ENCODE data around the gene SLC6A1. TPM values are rescaled to one million over a fixed set of nuclear protein-coding genes. Genes with fewer than 3 reads are reported as not detected.
"Not testable (repeated sequence)": the region's sequence is repeated elsewhere in the genome, so short reads cannot be mapped to it uniquely, and the experiment has no call there.

The SLC6A1 gene
- total RNA-seq, 1 donor from 2014 or later = 7.5 TPM

DNA sequence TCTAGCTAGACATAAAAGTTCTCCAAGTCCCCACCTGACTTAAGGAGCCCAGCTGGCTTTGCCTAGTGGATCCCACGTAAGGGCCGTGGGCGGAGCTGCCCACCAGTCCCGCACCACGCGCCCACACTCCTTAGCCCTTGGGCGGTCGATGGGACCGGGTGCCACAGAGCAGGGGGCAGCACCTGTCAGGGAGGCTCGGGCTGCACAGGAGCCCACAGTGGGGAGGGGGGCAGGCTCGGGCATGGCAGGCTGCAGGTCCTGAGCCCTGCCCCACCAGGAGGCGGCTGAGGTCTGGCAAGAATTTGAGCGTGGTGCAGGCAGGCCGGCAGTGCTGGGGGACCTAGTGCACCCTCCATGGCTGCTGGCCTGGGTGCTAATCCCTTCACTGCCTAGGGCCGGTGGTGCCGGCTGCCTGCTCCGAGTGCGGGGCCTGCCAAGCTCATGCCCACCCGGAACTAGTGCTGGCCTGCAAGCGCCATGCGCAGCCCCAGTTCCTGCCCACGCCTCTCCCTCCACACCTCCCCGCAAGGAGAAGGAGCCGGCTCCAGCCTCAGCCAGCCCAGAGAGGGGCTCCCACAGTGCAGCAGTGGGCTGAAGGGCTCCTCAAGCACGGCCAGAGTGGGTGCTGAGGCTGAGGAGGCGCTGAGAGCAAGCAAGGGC, 78.7 kb downstream of the SLC6A1 start:
- H3K36me3 Mint-ChIP-seq (ENCODE audit: low read depth, unreplicated experiment) = peaks cover 5% of the 10 kb centered on the region
- no peak for DNase-seq (ENCODE audit: low spot score)
- H3K4me3 Mint-ChIP-seq (ENCODE audit: unreplicated experiment) = no peak overlapping the region
- H3K27ac Mint-ChIP-seq (ENCODE audit: unreplicated experiment) = no peak overlapping the region
- TF ChIP-seq, protein P1, sequence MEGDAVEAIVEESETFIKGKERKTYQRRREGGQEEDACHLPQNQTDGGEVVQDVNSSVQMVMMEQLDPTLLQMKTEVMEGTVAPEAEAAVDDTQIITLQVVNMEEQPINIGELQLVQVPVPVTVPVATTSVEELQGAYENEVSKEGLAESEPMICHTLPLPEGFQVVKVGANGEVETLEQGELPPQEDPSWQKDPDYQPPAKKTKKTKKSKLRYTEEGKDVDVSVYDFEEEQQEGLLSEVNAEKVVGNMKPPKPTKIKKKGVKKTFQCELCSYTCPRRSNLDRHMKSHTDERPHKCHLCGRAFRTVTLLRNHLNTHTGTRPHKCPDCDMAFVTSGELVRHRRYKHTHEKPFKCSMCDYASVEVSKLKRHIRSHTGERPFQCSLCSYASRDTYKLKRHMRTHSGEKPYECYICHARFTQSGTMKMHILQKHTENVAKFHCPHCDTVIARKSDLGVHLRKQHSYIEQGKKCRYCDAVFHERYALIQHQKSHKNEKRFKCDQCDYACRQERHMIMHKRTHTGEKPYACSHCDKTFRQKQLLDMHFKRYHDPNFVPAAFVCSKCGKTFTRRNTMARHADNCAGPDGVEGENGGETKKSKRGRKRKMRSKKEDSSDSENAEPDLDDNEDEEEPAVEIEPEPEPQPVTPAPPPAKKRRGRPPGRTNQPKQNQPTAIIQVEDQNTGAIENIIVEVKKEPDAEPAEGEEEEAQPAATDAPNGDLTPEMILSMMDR (IDR thresholded peaks at IDR 0.05; ENCODE audit: unreplicated experiment) = no peak
- H3K27me3 Mint-ChIP-seq (ENCODE audit: unreplicated experiment) = no peaks in the 10 kb centered on the region
- H3K4me1 Mint-ChIP-seq (ENCODE audit: unreplicated experiment) = no peaks in the 10 kb centered on the region
- H3K9me3 Mint-ChIP-seq (ENCODE audit: unreplicated experiment) = no peaks in the 10 kb centered on the region

DNA sequence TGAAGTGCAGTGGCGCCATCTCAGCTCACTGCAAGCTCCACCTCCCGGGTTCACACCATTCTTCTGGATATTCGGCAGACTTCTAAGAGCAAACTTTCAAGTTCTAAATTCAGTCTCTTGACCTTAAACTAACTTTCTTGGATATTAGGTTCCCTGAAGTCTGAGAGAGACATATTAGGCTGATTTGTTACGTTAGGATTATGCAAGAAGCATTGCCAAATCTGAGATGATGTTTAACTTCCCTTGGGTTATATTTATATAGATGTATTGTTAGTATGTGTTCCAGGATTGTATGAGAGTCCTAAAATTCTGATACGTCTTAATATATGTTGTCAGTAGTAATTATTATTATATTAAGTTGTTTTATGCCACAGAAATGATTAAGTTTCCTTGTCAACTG, 80.1 kb downstream of the SLC6A1 start:
- Mint-ChIP-seq H3K4me3 (ENCODE audit: unreplicated experiment) (no peak overlapping the region), H3K27ac (ENCODE audit: unreplicated experiment) (no peak overlapping the region), H3K9me3 (ENCODE audit: unreplicated experiment) (no peaks in the 10 kb centered on the region)

DNA sequence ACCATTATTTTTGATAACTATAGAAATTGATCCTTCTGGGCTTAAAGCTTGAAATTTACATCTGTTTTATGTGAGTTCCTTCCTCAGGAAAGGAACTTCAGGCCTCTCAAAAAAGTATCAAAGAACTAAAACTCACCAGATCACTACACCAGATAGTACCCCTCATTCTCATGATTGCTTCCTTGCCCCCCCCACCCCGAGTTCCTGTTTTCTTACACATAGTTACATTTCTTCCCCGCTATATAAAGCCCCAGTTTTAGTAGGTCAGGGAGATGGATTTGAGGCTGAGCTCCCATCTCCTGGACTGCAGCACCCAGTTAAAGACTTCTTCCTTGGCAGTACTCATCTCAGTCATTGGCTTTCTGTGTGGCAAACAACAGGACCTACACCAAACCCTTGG, 81.5 kb downstream of the SLC6A1 start:
- DNase-seq (ENCODE audit: low spot score) = no peak
- TF ChIP-seq, protein P1 (IDR thresholded peaks at IDR 0.05; ENCODE audit: unreplicated experiment) = no peak
- Mint-ChIP-seq H3K4me3 (ENCODE audit: unreplicated experiment) (no peak overlapping the region), H3K27me3 (ENCODE audit: unreplicated experiment) (no peaks in the 10 kb centered on the region), H3K4me1 (ENCODE audit: unreplicated experiment) (no peaks in the 10 kb centered on the region), H3K27ac (ENCODE audit: unreplicated experiment) (no peak overlapping the region), H3K9me3 (ENCODE audit: unreplicated experiment) (no peaks in the 10 kb centered on the region), H3K36me3 (ENCODE audit: low read depth, unreplicated experiment) (peaks cover 5% of the 10 kb centered on the region)

More for the DNA sequence above, 80.1 kb downstream of the SLC6A1 start:
- Mint-ChIP-seq H3K36me3 (ENCODE audit: low read depth, unreplicated experiment) (peaks cover 5% of the 10 kb centered on the region), H3K27me3 (ENCODE audit: unreplicated experiment) (no peaks in the 10 kb centered on the region), H3K4me1 (ENCODE audit: unreplicated experiment) (no peaks in the 10 kb centered on the region)
- TF ChIP-seq, protein P1 (IDR thresholded peaks at IDR 0.05; ENCODE audit: unreplicated experiment) = no peak
- no peak for DNase-seq (ENCODE audit: low spot score)

DNA sequence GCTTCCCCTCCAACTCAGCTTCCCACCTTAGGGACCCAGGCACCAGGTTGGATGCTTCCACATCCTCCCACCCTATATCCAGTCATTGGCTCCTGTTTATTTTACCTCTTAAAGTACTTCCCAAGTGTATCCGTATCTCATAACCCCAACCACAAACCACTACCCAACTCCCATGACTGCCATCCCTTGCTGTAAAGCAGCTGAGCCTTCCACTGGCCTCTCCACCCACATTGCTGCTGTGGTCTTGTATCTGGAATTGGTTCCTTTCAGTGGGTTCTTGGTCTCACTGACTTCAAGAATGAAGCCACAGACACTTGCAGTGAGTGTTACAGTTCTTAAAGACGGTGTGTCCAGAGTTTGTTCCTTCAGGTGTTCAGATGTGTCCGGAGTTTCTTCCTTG, 81.9 kb downstream of the SLC6A1 start:
- H3K36me3 Mint-ChIP-seq (ENCODE audit: low read depth, unreplicated experiment) = peaks cover 5% of the 10 kb centered on the region
- no peak overlapping the region for H3K4me3 Mint-ChIP-seq (ENCODE audit: unreplicated experiment)
- H3K27me3 Mint-ChIP-seq (ENCODE audit: unreplicated experiment) = no peaks in the 10 kb centered on the region
- no peaks in the 10 kb centered on the region for H3K4me1 Mint-ChIP-seq (ENCODE audit: unreplicated experiment)
- no peaks in the 10 kb centered on the region for H3K9me3 Mint-ChIP-seq (ENCODE audit: unreplicated experiment)
- no peak for DNase-seq (ENCODE audit: low spot score)
- TF ChIP-seq, protein P1 (IDR thresholded peaks at IDR 0.05; ENCODE audit: unreplicated experiment) = no peak
- H3K27ac Mint-ChIP-seq (ENCODE audit: unreplicated experiment) = no peak overlapping the region

DNA sequence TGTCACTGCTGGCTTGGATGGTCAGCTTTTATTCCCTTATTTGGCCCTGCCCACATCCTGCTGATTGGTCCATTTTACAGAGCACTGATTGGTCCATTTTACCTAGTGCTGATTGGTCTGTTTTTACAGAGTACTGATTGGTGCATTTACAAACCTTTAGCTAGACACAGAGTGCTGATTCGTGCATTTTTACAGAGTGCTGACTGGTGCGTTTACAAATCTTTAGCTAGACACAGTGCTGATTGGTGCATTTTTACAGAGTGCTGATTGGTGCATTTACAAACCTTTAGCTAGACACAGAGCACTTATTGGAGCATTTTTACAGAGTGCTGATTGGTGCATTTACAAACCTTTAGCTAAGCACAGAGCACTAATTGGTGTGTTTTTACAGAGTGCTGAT, 82.6 kb downstream of the SLC6A1 start:
- not testable (repeated sequence) for H3K36me3 Mint-ChIP-seq (ENCODE audit: low read depth, unreplicated experiment); H3K4me3 Mint-ChIP-seq (ENCODE audit: unreplicated experiment); H3K9me3 Mint-ChIP-seq (ENCODE audit: unreplicated experiment); H3K27me3 Mint-ChIP-seq (ENCODE audit: unreplicated experiment); DNase-seq (ENCODE audit: low spot score); H3K4me1 Mint-ChIP-seq (ENCODE audit: unreplicated experiment); H3K27ac Mint-ChIP-seq (ENCODE audit: unreplicated experiment)
